Measurements from ENCODE around the gene KRT2.

KRT2 gene

GRCh38 chr12:52669426-52669825 lies 17.4 kb upstream of the KRT2 start:
- no peak overlapping the region for H3K4me3 ChIP-seq (ENCODE audit: low read depth, low read length)
- no peak for TF ChIP-seq CTCF (IDR thresholded peaks at IDR 0.05; ENCODE audit: borderline replicate concordance, insufficient read depth, low read depth, low read length)

- H3K4me3 ChIP-seq (ENCODE audit: low read depth, low read length), result no peak overlapping the region
- TF ChIP-seq CTCF (IDR thresholded peaks at IDR 0.05; ENCODE audit: borderline replicate concordance, insufficient read depth, low read depth, low read length), result no peak
Measured at GRCh38 chr12:52667931-52668330, 15.9 kb upstream of the KRT2 start.

- peak; percentile 8; the same call in 1 of the 2 replicates for TF ChIP-seq CTCF (IDR thresholded peaks at IDR 0.05; ENCODE audit: borderline replicate concordance, insufficient read depth, low read depth, low read length)
- H3K4me3 ChIP-seq (ENCODE audit: low read depth, low read length), result no peak overlapping the region
Measured at GRCh38 chr12:52667509-52667908, 15.5 kb upstream of the KRT2 start.

GRCh38 chr12:52666471-52666870 lies 14.5 kb upstream of the KRT2 start:
- TF ChIP-seq CTCF (IDR thresholded peaks at IDR 0.05; ENCODE audit: borderline replicate concordance, insufficient read depth, low read depth, low read length), result no peak
- H3K4me3 ChIP-seq (ENCODE audit: low read depth, low read length), result no peak overlapping the region

- H3K4me3 ChIP-seq (ENCODE audit: low read depth, low read length), result no peak overlapping the region
- no peak for TF ChIP-seq CTCF (IDR thresholded peaks at IDR 0.05; ENCODE audit: borderline replicate concordance, insufficient read depth, low read depth, low read length)
Measured at GRCh38 chr12:52663420-52663819, 11.4 kb upstream of the KRT2 start.

- TF ChIP-seq CTCF (IDR thresholded peaks at IDR 0.05; ENCODE audit: borderline replicate concordance, insufficient read depth, low read depth, low read length), result no peak
- no peak overlapping the region for H3K4me3 ChIP-seq (ENCODE audit: low read depth, low read length)
Measured at GRCh38 chr12:52662918-52663229, 10.9 kb upstream of the KRT2 start.

GRCh38 chr12:52662093-52662917 lies 10.3 kb upstream of the KRT2 start:
- TF ChIP-seq CTCF (IDR thresholded peaks at IDR 0.05; ENCODE audit: borderline replicate concordance, insufficient read depth, low read depth, low read length), result no peak
- no peak overlapping the region for H3K4me3 ChIP-seq (ENCODE audit: low read depth, low read length)

Measured in GM12875 (cell line).